DMS114 treated with DMSO at 0.1 percent for 48 hours (cell line): ENCODE data around the gene COL27A1.
"Not testable (repeated sequence)": the region's sequence is repeated elsewhere in the genome, so short reads cannot be mapped to it uniquely, and the experiment has no call there.

Experiments used
- DNase-seq: peaks from one replicate; lab custom pipeline; 2025; ENCODE audit not compliant: unreplicated experiment; lab: John Stamatoyannopoulos, UW

COL27A1 gene

GRCh38 chr9:114180696-114181606 lies 25.6 kb downstream of the COL27A1 start:
- no peak for DNase-seq

- no peak for DNase-seq
Observed at GRCh38 chr9:114181607-114182409, 26.5 kb downstream of the COL27A1 start.

- no peak for DNase-seq
Observed at GRCh38 chr9:114183006-114183405, 27.7 kb downstream of the COL27A1 start.

GRCh38 chr9:114184071-114184470 lies 28.7 kb downstream of the COL27A1 start:
- no peak for DNase-seq

GRCh38 chr9:114184866-114185265 lies 29.5 kb downstream of the COL27A1 start:
- DNase-seq, result no peak

- no peak for DNase-seq
Observed at GRCh38 chr9:114185570-114186490, 30.5 kb downstream of the COL27A1 start.

GRCh38 chr9:114186605-114187289 lies 31.4 kb downstream of the COL27A1 start:
- DNase-seq, result no peak

GRCh38 chr9:114187827-114188226 lies 32.5 kb downstream of the COL27A1 start:
- no peak for DNase-seq

GRCh38 chr9:114189823-114190562 lies 34.7 kb downstream of the COL27A1 start:
- no peak for DNase-seq

GRCh38 chr9:114190563-114190905 lies 35.2 kb downstream of the COL27A1 start:
- no peak for DNase-seq

- DNase-seq, result not testable (repeated sequence)
Observed at GRCh38 chr9:114191402-114191801, 36.1 kb downstream of the COL27A1 start.

GRCh38 chr9:114192539-114192938 lies 37.2 kb downstream of the COL27A1 start:
- no peak for DNase-seq

GRCh38 chr9:114193090-114193489 lies 37.8 kb downstream of the COL27A1 start:
- DNase-seq, result no peak

GRCh38 chr9:114196117-114196516 lies 40.8 kb downstream of the COL27A1 start:
- no peak for DNase-seq

GRCh38 chr9:114196979-114197622 lies 41.8 kb downstream of the COL27A1 start:
- no peak for DNase-seq

GRCh38 chr9:114198249-114199040 lies 43.1 kb downstream of the COL27A1 start:
- DNase-seq, result no peak

- DNase-seq, result no peak
Observed at GRCh38 chr9:114200721-114201300, 45.5 kb downstream of the COL27A1 start.

- DNase-seq, result no peak
Observed at GRCh38 chr9:114202396-114202795, 47.1 kb downstream of the COL27A1 start.
